Neural crest cell (in vitro differentiated cells): ENCODE data around the gene FMNL2. TPM values are rescaled to one million over a fixed set of nuclear protein-coding genes. Genes with fewer than 3 reads are reported as not detected.

Source experiments
- DNase-seq: peaks from one replicate; pipeline ENCODE4 v3.0.0; 2021; ENCODE audit warnings: low read depth, mixed read lengths, low spot score
- H3K27ac Mint-ChIP-seq: one replicate; pipeline ENCODE4 v1.8.0; 2021; ENCODE audit warnings: mild to moderate bottlenecking, mixed read lengths; ENCODE audit not compliant: unreplicated experiment
- H3K27me3 Mint-ChIP-seq: 2 replicates; pipeline ENCODE4 v1.8.0; 2021; ENCODE audit warnings: low read depth, mild to moderate bottlenecking, mixed read lengths
- H3K36me3 Mint-ChIP-seq: 2 replicates; pipeline ENCODE4 v1.8.0; 2021; ENCODE audit warnings: low read depth, mild to moderate bottlenecking, mixed read lengths
- H3K4me1 Mint-ChIP-seq: 2 replicates; pipeline ENCODE4 v1.8.0; 2021; ENCODE audit warnings: mixed read lengths
- H3K4me3 Mint-ChIP-seq: one replicate; pipeline ENCODE4 v1.8.0; 2021; ENCODE audit warnings: mild to moderate bottlenecking, mixed read lengths
- H3K9me3 Mint-ChIP-seq: 2 replicates; pipeline ENCODE4 v1.8.0; 2021; ENCODE audit warnings: mixed read lengths
- total RNA-seq: library from RNA; stranded (reverse); gene quantifications from 2 replicates; pipeline ENCODE4 v1.2.1, GENCODE V29; 2021
- TF ChIP-seq, protein P1 (sequence below): fragments of 200-600 bp; sonication (generic); conservative IDR thresholded peaks from 2 replicates; pipeline ENCODE4 v1.5.0; 2021; ENCODE audit warnings: antibody characterized with exemption, mild to moderate bottlenecking

The FMNL2 gene
- total RNA-seq, 1 donor from 2014 or later: 54.9 TPM

DNA sequence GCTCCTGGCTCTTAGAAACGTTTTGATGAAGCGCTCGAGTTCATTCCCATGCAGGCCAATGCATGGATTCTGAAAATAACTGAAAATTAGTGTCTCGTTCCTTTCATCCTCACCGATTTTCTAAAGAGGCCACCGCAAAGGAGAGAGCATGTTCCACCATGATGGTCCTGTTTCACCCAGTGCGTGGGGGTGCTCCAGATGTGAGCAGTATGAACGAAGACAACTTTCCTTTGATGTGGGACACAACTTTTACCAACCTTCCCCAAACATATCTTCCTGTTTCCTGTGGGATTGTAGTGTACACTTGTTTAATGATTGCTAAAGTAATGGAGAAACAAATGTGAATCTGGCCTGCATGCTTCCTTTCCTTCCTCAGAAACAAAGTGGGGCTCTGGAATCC is 267.8 kb downstream of the FMNL2 start:
- peaks cover 7% of the 10 kb centered on the region for H3K36me3 Mint-ChIP-seq
- no peaks in the 10 kb centered on the region for H3K9me3 Mint-ChIP-seq
- H3K4me1 Mint-ChIP-seq: peaks cover 28% of the 10 kb centered on the region
- TF ChIP-seq, protein P1, sequence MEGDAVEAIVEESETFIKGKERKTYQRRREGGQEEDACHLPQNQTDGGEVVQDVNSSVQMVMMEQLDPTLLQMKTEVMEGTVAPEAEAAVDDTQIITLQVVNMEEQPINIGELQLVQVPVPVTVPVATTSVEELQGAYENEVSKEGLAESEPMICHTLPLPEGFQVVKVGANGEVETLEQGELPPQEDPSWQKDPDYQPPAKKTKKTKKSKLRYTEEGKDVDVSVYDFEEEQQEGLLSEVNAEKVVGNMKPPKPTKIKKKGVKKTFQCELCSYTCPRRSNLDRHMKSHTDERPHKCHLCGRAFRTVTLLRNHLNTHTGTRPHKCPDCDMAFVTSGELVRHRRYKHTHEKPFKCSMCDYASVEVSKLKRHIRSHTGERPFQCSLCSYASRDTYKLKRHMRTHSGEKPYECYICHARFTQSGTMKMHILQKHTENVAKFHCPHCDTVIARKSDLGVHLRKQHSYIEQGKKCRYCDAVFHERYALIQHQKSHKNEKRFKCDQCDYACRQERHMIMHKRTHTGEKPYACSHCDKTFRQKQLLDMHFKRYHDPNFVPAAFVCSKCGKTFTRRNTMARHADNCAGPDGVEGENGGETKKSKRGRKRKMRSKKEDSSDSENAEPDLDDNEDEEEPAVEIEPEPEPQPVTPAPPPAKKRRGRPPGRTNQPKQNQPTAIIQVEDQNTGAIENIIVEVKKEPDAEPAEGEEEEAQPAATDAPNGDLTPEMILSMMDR: no peak
- DNase-seq: no peak
- no peak overlapping the region for H3K27ac Mint-ChIP-seq
- H3K27me3 Mint-ChIP-seq: no peaks in the 10 kb centered on the region
- H3K4me3 Mint-ChIP-seq: no peak overlapping the region

DNA sequence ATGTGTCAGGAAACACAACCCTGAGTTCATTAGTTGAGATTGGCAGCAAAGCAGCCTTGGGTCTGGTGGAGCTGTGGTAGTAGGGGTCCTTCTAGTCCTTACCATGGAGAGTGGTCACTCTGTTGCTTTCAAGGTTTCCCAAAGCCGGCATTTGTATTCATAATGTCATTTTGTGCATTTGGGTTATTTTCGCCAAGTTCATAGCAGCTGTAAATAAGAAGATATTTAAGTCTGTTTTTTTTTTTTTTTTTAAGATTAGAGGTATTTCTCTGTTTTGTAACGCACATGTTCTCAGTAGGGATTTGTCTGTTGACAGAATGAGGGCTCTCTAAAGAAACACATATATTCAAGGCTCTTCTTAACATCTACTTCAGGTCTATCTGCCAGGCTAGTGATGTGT is 268.2 kb downstream of the FMNL2 start:
- H3K9me3 Mint-ChIP-seq: no peaks in the 10 kb centered on the region
- H3K27ac Mint-ChIP-seq: no peak overlapping the region
- TF ChIP-seq, protein P1: no peak
- H3K27me3 Mint-ChIP-seq: no peaks in the 10 kb centered on the region
- H3K36me3 Mint-ChIP-seq: peaks cover 4% of the 10 kb centered on the region
- DNase-seq: no peak
- H3K4me3 Mint-ChIP-seq: no peak overlapping the region
- H3K4me1 Mint-ChIP-seq: peaks cover 25% of the 10 kb centered on the region

DNA sequence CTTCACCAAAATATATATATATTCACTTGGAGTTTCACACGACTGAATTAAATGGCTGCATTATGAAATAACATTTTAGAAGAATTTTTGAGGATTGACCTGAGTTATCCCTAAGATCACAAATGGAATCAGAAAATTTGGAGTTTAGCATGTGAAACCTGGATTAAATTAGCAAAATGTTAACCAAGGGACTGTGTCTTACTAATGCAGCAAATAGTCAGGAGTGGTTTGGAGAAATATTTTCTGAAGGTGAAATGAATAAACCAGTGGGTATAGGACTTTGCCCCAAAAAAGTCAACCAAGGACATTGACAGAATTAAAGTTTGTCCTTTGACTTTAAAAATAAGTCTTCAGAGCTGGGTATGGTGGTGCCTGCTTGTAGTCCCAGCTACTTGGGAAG is 271.1 kb downstream of the FMNL2 start:
- H3K9me3 Mint-ChIP-seq: no peaks in the 10 kb centered on the region

DNA sequence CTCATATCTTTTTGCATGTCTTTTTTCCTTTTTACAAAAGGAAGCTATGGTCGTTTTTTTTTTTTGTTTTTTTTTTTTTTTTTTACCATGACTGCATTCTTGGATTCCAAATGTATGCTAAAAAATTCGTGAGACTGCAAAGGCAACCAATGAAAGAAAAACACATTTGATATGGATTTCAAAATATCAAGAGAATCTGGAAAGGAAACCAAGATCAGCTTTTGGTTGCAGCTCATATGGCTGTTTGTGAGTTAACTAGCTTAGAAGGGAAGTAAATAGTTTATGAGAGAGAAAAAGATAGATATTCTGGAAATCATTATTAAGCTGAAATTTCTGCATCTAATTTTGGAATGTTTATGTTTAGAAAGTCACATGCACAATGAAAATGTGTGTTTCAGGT is 272.0 kb downstream of the FMNL2 start:
- peaks cover 4% of the 10 kb centered on the region for H3K36me3 Mint-ChIP-seq
- no peaks in the 10 kb centered on the region for H3K27me3 Mint-ChIP-seq
- no peak for DNase-seq

More for the DNA sequence above, 271.1 kb downstream of the FMNL2 start:
- DNase-seq: no peak
- TF ChIP-seq, protein P1: no peak
- Mint-ChIP-seq H3K27ac (no peak overlapping the region), H3K27me3 (no peaks in the 10 kb centered on the region), H3K4me3 (no peak overlapping the region), H3K36me3 (no peaks in the 10 kb centered on the region), H3K4me1 (no peaks in the 10 kb centered on the region)

DNA sequence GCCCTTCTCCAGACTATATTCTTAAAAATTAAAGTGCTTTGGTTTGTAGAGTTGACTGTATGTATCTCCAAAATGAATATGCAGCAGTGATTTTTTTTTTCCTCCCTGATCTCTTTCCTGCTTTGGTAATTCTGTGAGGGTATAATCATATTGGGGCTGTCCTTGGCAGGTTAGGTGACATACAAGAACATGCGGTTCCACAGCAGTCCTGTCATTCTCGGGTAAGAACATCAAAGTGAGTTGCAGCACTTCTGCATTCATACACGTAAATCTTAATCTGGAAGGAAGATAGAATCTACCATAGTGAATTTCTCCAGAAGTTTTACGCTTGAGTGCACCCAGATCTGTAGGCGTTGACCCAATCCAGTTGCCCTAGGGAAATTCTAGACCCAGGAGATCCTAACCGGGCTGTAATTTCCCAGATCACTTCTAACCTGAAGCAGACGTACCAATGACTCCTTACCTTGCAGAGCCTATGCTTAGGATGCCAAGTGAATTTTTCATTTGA is 272.9 kb downstream of the FMNL2 start:
- H3K9me3 Mint-ChIP-seq: no peaks in the 10 kb centered on the region
- H3K27ac Mint-ChIP-seq: no peak overlapping the region
- no peaks in the 10 kb centered on the region for H3K4me1 Mint-ChIP-seq
- H3K27me3 Mint-ChIP-seq: no peaks in the 10 kb centered on the region
- no peak for DNase-seq
- no peak overlapping the region for H3K4me3 Mint-ChIP-seq
- TF ChIP-seq, protein P1: no peak
- H3K36me3 Mint-ChIP-seq: peaks cover 5% of the 10 kb centered on the region

More for the DNA sequence above, 272.0 kb downstream of the FMNL2 start:
- H3K4me1 Mint-ChIP-seq: no peaks in the 10 kb centered on the region
- no peak overlapping the region for H3K4me3 Mint-ChIP-seq
- no peaks in the 10 kb centered on the region for H3K9me3 Mint-ChIP-seq
- TF ChIP-seq, protein P1: no peak
- no peak overlapping the region for H3K27ac Mint-ChIP-seq

DNA sequence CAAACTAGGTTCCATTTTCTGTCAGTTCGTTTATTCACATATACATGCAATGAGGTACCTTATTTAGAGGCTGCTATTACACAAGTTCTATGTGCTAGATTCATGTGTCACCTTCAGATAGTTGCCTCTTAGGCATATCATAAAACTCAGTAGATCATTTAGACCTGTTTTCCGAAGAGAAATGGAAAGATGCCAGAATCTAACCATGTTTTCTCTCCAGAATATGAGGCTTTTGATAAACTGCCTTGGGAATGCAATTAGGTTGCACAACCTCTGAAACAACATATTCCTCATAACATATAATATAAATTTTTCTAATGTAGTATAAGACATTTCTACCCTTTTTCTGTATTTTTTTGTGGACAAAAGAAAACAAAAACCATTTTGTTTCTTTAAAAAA is 274.2 kb downstream of the FMNL2 start:
- Mint-ChIP-seq H3K27ac (no peak overlapping the region), H3K4me3 (no peak overlapping the region), H3K9me3 (no peaks in the 10 kb centered on the region), H3K4me1 (no peaks in the 10 kb centered on the region), H3K36me3 (peaks cover 8% of the 10 kb centered on the region), H3K27me3 (no peaks in the 10 kb centered on the region)
- TF ChIP-seq, protein P1: no peak
- no peak for DNase-seq
